ENCODE measurements around the gene HSPA12B.

GRCh38 chr20:3748073-3748472 lies 15.6 kb downstream of the HSPA12B start:
- TF ChIP-seq CTCF (IDR thresholded peaks at IDR 0.05) (no peak), EP300 (IDR thresholded peaks at IDR 0.05) (no peak)
